Measurements from ENCODE around the gene BTBD9.

- no peak for TF ChIP-seq CTCF (IDR thresholded peaks at IDR 0.05 in 4 of 5, conservative IDR thresholded peaks at IDR 0.05 in 1 of 5)
- TF ChIP-seq POLR2A (IDR thresholded peaks at IDR 0.05): no peak
Observed at GRCh38 chr6:38149531-38149930, 490.2 kb downstream of the BTBD9 start.
